ENCODE measurements around the gene SLC35C1.
"Not testable (repeated sequence)": the region's sequence is repeated elsewhere in the genome, so short reads cannot be mapped to it uniquely, and the experiment has no call there.

Gene SLC35C1

DNA sequence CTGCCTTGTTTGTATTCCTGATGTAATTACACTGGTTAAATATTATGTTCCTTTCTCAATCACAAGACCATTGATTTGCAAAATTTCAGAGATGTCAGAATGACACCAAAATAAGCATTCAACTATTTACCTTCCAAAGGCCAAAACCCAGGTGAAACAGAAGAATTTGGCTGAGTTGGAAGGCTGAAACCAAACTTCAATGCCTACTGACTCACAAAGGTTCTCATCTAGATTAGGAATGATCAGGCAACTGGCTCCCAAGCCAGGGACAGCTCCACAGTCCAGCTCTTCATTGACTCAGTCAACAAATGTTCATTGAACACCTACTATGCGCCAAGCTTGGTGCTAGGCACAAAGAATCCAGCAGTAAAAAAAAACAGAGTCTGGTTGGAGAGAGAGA is 13.4 kb upstream of the SLC35C1 start:
- DNase-seq, result no peak

DNA sequence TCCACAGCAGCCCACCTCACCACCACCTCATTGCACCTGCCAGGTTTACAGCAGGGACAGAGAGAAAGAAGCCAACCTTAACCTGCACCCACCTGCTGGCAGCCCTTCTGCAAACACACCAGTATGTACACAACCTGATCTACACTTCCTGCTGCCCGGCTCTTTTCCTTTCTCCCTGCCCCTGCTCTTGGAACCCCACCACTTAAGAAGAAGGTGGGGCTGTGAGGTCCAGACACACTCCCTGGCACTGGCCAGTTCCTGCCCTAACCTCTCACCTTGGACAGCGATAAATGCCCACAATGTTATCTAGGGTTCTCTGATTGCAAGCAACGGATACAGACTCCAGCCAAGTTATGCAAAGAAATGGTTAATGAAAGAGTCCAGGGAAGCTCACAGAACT is 10.8 kb upstream of the SLC35C1 start:
- no peak for DNase-seq

DNA sequence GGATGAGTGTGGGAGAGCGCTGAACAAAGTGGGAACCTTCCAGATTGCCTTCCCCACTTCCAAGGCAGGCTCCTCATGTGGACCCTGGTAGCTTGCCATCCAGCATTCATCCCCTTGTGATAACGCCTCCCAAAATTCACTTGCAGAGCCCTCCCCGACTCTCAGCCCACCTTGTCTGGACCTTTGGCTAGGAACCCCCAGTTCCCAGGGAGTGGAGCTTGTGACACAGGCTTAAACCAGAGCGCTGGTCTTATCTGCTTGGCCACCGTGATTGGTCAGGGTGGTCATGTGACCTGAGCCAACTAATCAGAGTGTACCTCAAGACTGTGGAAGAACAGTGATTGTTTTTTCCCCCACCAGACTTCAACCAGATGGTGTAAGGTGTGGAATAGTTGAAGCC is 9.6 kb upstream of the SLC35C1 start:
- DNase-seq, result no peak

DNA sequence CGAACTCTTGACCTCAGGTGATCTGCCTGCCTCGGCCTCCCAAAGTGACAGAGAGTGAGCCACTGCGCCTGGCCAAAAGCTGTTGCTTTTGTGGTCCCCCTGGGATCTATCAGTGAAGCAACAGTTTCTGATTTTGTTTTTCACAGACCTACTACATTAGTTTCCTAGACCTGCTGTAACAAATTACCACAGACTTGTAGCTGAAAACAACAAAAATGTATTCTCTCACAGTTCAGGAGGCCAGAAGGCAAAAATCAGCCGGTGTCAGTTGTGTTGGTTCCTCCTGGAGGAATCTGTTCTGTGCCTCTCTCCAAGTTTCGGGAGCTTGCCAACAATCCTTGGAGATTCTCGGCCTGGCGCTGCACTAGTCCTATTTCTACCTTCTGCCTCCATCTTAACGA is 8.5 kb upstream of the SLC35C1 start:
- no peak for DNase-seq

DNA sequence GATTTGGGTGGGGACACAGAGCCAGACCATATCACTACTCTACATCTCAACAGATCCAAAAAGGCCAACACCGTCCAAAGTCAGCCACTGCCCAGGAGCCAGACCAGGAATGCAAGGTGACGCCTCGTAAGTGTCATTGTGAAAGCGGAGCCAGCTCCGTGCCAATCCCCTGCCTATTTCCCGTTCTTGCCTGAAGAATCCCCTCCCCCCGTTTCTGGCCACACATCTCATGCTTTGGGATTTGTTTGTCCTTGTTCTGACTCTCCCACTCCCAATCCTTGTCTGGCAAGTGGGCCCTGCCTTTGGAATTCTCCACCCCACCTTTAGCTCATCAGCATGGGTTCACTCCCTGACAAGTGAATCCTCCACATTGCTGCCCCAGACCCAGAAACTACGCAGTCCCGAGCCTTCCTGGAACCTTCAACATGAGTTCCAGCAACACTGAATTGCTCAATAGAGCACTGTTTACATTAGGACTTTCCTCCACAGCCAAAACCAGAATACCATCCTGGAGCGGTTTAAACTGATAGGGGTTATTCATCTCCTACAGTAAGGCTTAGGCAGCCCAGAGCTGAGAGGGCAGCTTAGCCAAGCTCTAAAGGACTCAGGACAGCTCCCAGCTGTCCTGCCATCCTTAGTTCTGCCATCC is 6.0 kb upstream of the SLC35C1 start:
- DNase-seq, result no peak

DNA sequence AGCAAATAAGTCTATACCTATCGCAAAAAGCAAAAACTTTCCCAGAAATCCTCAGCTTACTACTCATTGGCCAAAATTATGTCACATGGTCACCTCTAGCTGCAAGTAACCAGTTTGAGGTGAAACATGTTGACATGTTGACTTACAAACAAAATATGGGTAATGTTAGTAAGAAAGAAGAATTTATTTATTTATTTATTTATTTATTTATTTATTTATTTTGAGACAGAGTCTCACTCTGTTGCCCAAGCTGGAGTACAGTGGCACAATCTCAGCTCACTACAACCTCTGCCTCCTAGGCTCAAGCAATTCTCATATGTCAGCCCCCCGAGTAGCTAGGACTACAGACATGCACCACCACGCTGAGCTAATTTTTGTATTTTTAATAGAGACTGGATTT is 5.4 kb upstream of the SLC35C1 start:
- DNase-seq, result no peak

DNA sequence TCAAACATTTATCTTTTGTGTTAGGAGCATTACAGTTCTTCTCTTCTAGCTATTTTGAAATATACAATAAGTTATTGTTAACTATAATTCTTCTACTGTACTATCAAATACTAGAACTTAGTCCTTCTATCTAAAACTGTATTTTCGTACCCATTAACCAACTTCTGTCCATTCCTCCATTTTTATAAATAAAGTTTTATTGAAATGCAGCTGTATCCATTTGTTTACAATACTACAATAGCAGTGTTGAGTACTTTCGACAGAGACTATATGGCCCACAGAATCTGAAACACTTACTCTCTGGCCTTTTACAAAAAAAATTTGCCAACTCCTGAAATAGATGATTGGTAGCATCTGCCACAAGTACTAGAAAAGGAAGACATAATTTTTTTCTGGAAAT is 4.7 kb upstream of the SLC35C1 start:
- no peak for DNase-seq

DNA sequence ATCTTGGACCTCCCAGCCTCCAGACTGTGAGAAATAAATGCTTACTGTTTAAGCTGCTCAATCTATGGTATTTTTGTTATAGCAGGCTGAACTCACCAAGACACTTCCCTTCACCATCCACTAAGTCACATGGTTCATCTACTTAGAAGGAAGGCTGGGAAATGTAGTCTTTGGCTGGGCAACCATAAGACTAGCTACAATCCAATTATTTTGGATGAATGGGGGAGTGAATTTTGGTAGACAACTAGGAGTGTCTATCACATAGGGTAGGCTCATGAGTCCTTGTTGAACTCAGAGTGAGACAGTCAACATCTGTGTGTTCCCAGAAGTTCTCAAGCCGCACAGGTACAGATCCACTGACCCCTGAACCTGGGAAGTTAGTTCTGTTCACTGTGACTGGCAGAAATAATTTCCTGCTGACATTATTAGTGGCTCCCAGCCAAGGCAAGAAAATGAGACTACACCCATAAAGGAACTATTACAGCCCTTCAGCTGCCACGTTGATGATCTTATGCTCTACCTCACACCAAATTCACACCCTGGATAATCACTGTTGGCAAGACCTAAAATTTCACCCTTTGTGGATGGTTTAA is 3.1 kb upstream of the SLC35C1 start:
- no peak for DNase-seq

DNA sequence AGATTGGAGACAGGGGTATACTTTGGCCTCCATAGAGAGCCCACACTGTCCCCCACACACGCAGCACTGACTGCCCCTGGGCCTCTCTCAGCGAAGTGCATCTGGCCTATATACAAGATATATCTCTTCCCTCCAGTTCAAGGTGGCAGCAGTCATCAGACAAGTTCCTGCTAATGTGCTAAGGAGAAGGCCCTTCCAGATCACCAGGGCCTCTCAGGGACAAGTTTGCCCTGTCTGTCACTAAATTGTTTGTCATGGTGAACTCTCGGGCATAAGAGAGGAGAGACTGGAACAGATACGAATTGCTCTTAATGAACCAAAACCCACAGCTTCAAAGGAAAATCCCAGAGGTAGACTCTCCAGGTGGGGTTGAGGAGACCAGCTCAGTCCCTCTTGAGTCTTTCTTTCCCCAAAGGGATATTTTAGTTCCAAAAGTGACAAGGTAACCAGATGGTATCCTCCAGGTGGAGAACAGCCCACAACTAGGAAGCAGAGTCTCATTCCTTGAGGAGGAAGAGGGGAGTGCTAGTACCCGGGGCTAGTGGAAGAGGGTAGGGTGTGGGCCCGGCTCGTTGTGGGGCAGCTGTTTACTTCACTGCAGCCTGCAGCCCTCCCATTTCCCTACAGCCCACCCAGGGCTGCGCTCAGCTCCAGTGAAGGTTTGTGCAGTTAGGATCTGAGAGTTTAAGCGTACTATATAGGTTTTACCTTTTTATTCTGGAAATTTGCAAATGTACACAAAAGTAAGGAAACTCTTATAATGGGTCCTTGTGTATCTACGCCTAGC is 2.2 kb upstream of the SLC35C1 start:
- DNase-seq, result no peak

DNA sequence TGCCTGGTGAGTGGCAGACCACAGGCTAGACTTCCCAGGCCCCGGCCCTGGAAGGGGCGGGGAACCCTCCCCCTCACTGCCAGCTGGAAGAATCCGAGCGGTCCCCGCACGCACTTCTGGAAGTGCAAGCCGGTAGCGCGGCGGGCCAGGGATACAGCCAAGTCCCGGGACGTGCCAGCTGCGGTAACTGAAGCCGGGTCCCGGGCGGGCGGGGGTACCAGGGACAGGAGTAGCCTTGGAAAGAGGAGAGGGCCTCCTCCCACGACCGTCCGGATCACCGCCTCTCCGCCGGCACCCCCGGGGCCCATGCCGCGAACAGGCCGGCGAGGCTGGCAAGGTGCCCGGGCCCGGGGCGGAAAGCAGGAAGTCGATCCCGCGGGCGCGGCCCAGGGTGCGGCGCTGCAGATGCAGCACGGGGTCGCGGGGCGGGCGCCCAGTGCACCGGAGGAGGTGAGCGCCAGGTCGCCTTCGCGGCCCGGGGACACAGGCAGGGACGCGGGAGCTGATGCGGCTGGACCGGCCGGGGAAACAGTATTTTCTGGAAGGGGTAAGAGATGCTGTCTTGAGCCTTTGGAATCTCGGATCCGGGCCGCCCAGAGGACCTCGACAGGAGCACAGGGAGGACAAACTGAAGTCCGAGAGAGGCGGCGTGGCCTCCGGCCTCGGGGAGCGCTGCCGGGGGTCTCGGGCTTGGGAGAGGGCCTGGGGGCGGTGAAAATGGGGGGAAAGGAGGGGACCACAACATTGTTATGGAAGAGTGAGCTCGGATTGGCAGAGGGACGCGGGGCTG is 783 bp upstream of the SLC35C1 start:
- DNase-seq, result peak; percentile 78

DNA sequence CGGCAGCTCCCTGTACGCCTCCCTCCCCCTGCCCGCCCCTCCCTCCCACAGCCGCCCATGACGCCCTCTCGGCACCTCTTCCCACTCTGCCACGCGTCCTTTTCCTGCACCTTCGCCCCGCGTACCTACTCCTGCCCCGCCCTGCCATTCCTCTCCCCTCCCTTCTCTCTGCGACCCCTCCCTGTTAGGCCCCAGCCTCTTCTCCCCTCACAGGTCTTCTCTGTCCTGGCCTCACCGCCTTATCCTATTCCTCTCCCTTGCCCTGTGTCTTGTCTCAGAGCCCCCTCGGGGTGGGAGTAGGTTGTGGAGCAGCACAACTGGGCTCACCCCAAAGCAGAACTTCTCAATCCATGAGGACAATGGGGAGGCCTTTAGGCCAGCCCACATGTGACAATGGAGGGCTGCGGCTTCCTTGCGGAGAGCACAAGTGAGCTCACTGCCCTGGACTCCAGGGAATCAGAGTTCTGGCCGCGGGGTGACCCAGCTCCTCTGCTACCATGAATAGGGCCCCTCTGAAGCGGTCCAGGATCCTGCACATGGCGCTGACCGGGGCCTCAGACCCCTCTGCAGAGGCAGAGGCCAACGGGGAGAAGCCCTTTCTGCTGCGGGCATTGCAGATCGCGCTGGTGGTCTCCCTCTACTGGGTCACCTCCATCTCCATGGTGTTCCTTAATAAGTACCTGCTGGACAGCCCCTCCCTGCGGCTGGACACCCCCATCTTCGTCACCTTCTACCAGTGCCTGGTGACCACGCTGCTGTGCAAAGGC is 539 bp downstream of the SLC35C1 start:
- peak; percentile 72 for DNase-seq

DNA sequence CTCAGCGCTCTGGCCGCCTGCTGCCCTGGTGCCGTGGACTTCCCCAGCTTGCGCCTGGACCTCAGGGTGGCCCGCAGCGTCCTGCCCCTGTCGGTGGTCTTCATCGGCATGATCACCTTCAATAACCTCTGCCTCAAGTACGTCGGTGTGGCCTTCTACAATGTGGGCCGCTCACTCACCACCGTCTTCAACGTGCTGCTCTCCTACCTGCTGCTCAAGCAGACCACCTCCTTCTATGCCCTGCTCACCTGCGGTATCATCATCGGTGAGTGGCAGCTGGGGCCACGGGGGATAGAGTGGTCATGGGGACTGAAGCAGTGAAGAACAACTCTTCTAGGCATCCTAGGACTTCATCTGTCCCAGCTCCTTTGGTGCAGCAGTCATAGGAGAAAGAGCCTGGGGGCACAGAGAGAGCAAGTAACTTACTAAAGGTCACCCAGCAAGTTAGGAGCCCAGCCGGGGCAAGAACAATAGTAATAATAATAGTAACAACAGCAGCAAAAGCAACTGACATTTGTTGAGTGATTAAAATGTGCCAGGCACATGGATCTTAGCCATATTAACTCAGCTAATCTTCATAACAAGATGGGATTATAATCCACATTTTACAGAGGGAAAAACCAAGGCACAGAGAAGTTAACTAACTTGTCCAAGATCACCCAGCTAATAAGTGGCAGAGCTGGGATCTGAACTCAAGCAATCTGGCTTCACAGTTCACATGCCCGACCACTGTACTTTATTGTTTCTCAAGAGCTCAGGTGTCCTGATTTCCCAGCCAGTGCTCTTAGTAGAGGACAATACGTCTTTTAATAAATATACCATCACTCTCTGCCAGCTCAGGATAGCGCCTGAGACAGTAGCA is 1.4 kb downstream of the SLC35C1 start:
- no peak for DNase-seq

DNA sequence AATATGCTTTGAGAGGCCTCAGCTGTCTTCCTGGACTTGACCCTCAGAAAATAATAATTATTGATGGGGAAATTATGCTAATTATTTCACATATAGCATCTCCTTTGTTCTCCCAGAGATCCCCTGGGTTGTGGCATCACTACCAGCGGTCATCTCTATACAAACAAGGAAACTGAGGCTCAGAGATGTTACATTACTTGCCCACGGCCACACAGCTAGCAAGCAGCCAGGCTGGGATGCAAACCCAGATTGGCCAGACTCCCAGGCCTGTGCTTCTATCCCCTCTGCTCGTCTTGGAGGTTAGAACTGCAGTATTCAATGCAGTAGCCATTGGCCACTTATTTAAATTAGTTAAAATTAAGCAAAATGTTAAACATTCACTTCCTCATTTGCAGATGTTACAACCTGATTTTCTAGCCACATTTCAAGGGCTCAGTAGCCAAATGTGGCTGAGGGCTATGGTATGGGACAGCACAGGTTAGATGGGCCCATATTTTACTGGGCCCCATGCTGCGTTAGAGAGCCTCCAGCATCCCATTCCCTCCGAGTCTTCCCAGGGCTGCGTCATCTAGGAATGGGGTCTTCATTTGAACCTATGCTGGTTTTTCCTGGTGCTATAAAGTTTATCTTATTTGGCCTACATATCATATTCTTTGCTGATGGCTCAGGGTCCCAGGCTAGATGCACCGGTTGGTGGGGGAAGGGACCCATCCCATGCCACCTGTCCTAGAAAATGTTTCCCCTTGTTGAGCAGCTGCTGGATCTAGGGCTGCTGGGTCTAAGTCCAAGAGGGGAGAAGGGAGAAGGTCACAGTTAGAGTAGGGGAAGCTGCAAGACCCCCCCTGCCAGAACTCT is 2.2 kb downstream of the SLC35C1 start:
- DNase-seq, result no peak

DNA sequence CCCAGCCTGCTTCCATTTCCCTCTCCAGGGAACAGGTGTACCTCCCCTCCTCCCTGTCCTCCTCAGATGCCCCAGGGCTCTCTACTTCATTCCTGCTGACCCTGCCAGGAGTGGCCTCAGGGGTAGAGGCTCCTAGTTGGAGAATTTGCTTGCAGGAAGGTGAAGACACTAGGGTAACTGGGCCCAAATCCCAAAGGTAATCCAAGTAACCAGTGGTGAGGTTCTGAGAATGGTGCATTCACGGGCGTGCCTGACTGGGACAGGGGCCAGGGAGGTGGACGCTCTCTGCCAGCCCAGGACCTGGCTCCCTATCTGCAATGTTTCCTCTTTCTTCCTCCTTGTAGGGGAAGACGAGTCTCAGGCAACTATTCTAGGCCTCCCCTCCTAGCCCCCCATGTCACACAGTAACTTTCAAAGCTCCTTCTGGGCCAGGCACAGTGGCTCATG is 2.9 kb downstream of the SLC35C1 start:
- no peak for DNase-seq

DNA sequence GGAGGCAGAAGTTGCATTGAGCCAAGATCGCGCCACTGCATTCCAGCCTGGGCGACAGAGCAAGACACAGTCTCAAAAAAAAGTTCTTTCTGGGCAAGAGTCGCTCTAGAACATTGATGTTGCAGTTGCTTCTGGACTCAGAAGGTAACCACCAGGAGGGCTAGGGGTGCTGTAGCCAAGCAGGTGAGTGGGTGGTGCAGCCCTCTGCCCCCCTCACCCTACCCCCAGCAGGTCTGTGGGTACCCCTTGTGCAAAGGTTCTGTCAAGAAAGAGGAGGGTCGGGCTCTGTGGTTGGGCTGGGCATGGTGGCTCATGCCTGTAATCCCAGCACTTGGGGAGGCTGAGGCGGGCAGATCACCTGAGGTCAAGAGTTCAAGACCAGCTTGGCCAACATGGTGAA is 3.5 kb downstream of the SLC35C1 start:
- DNase-seq, result not testable (repeated sequence)

DNA sequence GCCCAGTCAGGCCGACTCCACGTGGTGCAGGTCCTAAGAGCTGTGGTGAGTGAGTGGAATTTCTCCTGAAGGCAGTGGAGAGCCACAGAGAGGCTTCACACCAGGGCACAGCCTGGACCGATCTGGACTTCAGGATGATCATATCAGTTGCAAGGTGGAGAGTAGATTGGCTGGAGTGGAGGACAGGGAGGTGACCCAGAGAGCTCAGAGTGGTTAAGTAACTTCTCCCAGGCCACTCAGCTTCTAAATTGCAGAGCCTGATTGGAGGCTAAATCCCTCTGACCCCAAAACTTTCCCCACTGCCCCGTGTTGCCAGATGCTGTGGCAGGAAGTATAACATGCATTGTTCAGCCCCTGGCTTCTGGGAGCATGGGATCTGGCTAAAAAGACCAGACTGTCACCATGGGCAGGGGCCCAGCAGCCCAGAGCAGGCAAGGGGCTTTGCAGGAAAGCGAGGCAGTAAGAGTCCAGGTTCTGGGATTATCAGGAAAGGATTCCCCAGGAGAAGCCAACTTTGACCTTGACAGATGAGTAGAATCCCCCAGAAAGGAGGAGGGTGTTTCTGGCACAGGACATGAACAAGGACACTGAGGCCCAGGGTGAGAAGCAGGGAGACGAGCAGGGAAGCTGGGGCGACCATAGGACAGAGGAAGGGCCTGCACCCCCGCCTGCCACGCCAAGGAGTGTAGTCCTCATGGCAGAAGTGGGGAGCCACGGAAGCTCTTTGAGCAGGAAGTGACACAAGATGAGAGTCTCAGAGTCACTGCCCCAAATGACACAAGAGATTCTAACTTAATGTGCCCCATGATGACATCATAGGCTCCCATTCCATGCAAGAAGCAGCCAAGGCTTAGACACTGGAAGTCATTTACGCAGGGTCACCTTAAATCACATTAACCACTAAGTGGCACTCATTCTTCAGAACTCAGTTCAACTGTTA is 4.8 kb downstream of the SLC35C1 start:
- DNase-seq, result no peak

DNA sequence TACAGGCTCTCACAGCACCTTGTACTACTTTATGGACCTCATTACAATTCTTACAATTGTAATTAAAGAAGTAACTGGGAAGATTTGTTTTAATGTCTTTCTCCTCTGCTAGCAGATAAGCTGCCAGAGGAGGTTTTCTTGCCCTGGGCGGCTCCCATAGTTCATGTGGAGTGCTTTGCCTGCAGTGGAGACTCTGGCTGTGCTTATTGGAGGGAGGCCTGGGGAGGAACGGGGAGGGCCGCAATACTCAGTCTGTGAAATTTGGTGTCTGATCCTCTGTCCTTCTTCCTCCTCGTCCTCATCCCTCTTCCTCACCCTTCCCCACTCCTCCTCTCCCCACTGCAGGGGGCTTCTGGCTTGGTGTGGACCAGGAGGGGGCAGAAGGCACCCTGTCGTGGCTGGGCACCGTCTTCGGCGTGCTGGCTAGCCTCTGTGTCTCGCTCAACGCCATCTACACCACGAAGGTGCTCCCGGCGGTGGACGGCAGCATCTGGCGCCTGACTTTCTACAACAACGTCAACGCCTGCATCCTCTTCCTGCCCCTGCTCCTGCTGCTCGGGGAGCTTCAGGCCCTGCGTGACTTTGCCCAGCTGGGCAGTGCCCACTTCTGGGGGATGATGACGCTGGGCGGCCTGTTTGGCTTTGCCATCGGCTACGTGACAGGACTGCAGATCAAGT is 5.6 kb downstream of the SLC35C1 start:
- DNase-seq, result no peak

DNA sequence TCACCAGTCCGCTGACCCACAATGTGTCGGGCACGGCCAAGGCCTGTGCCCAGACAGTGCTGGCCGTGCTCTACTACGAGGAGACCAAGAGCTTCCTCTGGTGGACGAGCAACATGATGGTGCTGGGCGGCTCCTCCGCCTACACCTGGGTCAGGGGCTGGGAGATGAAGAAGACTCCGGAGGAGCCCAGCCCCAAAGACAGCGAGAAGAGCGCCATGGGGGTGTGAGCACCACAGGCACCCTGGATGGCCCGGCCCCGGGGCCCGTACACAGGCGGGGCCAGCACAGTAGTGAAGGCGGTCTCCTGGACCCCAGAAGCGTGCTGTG is 6.1 kb downstream of the SLC35C1 start:
- no peak for DNase-seq

Data from eye (tissue), 1 donor.